Stimulated activated effector memory CD8-positive, alpha-beta T cell treated with anti-CD3 and anti-CD28 coated beads, Interleukin-12 subunit alpha, Interleukin-12 subunit beta, amount 100 ng/mL, for 72 hours (primary cell): ENCODE data around the gene SEL1L2.

Source experiments
- ATAC-seq: fragments of 150-1000 bp; cut with Tn5 transposase; 2 replicates; pipeline ENCODE4 v1.10.0; 2021
- DNase-seq, 2 donors: peaks; one replicate each; pipeline ENCODE4 v3.0.0; 2021 to 2022; ENCODE audit warnings: low spot score in 2 of 2
- H3K27ac Mint-ChIP-seq: one replicate; pipeline ENCODE4 v1.8.0; 2022; ENCODE audit warnings: mild to moderate bottlenecking, mixed read lengths
- H3K36me3 Mint-ChIP-seq: one replicate; pipeline ENCODE4 v1.8.0; 2022; ENCODE audit warnings: mild to moderate bottlenecking, mixed read lengths
- H3K4me1 Mint-ChIP-seq: one replicate; pipeline ENCODE4 v1.8.0; 2022; ENCODE audit warnings: mixed read lengths
- H3K4me3 Mint-ChIP-seq: one replicate; pipeline ENCODE4 v1.8.0; 2022; ENCODE audit warnings: mild to moderate bottlenecking, mixed read lengths
- H3K9me3 Mint-ChIP-seq: one replicate; pipeline ENCODE4 v1.8.0; 2022; ENCODE audit warnings: mixed read lengths

SEL1L2 gene

GRCh38 chr20:13858871-13859270, 131.5 kb downstream of the SEL1L2 start:
- no peaks in the 10 kb centered on the region for H3K4me1 Mint-ChIP-seq
- no peaks in the 10 kb centered on the region for H3K36me3 Mint-ChIP-seq
- no peak for ATAC-seq
- H3K27ac Mint-ChIP-seq: no peak overlapping the region
- no peak for DNase-seq
- H3K4me3 Mint-ChIP-seq: no peak overlapping the region
- peaks cover 3% of the 10 kb centered on the region for H3K9me3 Mint-ChIP-seq

- no peak for DNase-seq
- Mint-ChIP-seq H3K9me3 (peaks cover 3% of the 10 kb centered on the region), H3K27ac (no peak overlapping the region), H3K4me1 (no peaks in the 10 kb centered on the region), H3K4me3 (no peak overlapping the region), H3K36me3 (no peaks in the 10 kb centered on the region)
- peak; percentile 39 for ATAC-seq
These were observed 132.0 kb downstream of the SEL1L2 start for GRCh38 chr20:13858439-13858838.

- Mint-ChIP-seq H3K4me3 (no peak overlapping the region), H3K27ac (no peak overlapping the region), H3K9me3 (peaks cover 3% of the 10 kb centered on the region), H3K4me1 (no peaks in the 10 kb centered on the region), H3K36me3 (no peaks in the 10 kb centered on the region)
- ATAC-seq (no peak), DNase-seq (no peak)
These were observed 132.5 kb downstream of the SEL1L2 start for GRCh38 chr20:13857961-13858360.

- Mint-ChIP-seq H3K9me3 (peaks cover 3% of the 10 kb centered on the region), H3K27ac (no peak overlapping the region), H3K4me3 (no peak overlapping the region), H3K4me1 (no peaks in the 10 kb centered on the region), H3K36me3 (no peaks in the 10 kb centered on the region)
- DNase-seq (no peak), ATAC-seq (no peak)
These were observed 133.1 kb downstream of the SEL1L2 start for GRCh38 chr20:13857304-13857703.

- Mint-ChIP-seq H3K9me3 (peaks cover 3% of the 10 kb centered on the region), H3K36me3 (no peaks in the 10 kb centered on the region), H3K4me3 (no peak overlapping the region), H3K4me1 (no peaks in the 10 kb centered on the region), H3K27ac (no peak overlapping the region)
- DNase-seq (no peak), ATAC-seq (peak; percentile 25)
These were observed 134.1 kb downstream of the SEL1L2 start for GRCh38 chr20:13856354-13856753.

GRCh38 chr20:13855613-13856012, 134.8 kb downstream of the SEL1L2 start:
- DNase-seq (no peak), ATAC-seq (no peak)
- H3K36me3 Mint-ChIP-seq: no peaks in the 10 kb centered on the region
- H3K27ac Mint-ChIP-seq: no peak overlapping the region
- H3K9me3 Mint-ChIP-seq: peaks cover 2% of the 10 kb centered on the region
- no peak overlapping the region for H3K4me3 Mint-ChIP-seq
- H3K4me1 Mint-ChIP-seq: no peaks in the 10 kb centered on the region

DNA sequence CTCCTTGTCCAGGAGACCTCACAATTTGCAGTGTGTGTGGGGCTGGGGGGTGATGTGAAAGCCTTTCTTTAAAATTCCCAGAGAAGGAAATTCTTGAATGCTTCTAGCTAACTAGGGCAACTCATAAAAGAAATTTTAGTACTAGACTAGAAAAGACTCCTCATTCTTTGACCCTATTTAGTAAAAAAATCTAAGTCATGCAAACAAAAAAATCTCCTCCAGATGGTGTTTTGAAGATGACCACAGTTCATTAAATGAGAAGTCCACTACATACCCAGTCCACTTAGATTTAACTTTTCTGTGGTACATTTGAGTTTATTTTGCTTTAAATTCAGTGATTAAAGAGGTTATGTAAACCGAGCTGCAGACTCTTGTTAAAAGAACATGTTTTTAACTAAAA, 138.1 kb downstream of the SEL1L2 start:
- H3K4me1 Mint-ChIP-seq: no peaks in the 10 kb centered on the region
- no peaks in the 10 kb centered on the region for H3K9me3 Mint-ChIP-seq
- H3K36me3 Mint-ChIP-seq: no peaks in the 10 kb centered on the region
- ATAC-seq: no peak
- no peak for DNase-seq
- no peak overlapping the region for H3K4me3 Mint-ChIP-seq
- no peak overlapping the region for H3K27ac Mint-ChIP-seq

GRCh38 chr20:13851279-13851678, 139.1 kb downstream of the SEL1L2 start:
- H3K4me3 Mint-ChIP-seq: no peak overlapping the region
- no peaks in the 10 kb centered on the region for H3K9me3 Mint-ChIP-seq
- ATAC-seq: no peak
- no peaks in the 10 kb centered on the region for H3K4me1 Mint-ChIP-seq
- H3K36me3 Mint-ChIP-seq: no peaks in the 10 kb centered on the region
- DNase-seq: no peak
- H3K27ac Mint-ChIP-seq: no peak overlapping the region

DNA sequence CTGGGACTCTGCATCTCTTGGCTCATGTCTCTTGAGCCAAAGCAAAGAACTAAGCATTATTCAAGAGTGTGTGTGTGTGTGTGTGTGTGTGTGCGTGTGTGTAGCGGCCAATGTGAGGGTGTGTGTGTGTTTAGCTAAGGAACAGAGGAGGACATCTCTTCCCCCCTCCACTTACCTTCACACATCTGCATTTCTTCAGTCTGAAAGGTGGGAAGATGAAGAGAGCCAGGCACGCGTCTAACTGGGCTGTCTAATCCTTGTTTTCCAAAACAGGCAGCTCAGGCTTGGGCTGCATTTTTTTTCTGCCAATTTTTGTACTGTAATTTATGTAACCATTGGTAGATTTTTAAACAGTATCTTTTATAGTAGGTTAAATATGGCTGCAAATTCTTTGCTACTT, 146.1 kb downstream of the SEL1L2 start:
- H3K27ac Mint-ChIP-seq: no peak overlapping the region
- H3K4me1 Mint-ChIP-seq: no peaks in the 10 kb centered on the region
- no peaks in the 10 kb centered on the region for H3K36me3 Mint-ChIP-seq
- H3K9me3 Mint-ChIP-seq: no peaks in the 10 kb centered on the region
- no peak overlapping the region for H3K4me3 Mint-ChIP-seq
- ATAC-seq (no peak), DNase-seq (no peak)

DNA sequence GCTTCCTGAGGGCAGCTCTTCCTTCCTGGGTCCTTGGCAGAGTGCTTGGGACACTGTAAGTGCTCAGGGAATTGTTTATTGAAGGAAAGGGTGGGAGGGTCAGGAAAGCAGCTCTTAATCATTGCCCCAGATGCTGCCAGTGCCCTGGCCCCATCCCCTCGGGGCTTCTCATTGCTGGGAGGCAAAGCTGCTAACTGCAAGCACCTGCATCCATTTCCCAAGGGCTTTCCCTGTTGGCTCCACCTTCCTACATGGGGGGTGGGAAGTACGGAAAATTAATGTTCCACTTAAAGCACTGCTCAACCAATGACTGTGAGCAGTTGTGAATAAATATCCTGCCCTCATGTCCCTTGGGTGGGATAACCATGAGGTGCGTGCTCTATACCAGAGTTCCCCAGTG, 149.2 kb downstream of the SEL1L2 start:
- no peak for ATAC-seq
- H3K9me3 Mint-ChIP-seq: no peaks in the 10 kb centered on the region
- no peak overlapping the region for H3K27ac Mint-ChIP-seq
- DNase-seq: no peak
- no peaks in the 10 kb centered on the region for H3K4me1 Mint-ChIP-seq
- no peak overlapping the region for H3K4me3 Mint-ChIP-seq
- H3K36me3 Mint-ChIP-seq: no peaks in the 10 kb centered on the region

GRCh38 chr20:13840093-13840465, 150.3 kb downstream of the SEL1L2 start:
- H3K4me3 Mint-ChIP-seq: no peak overlapping the region
- DNase-seq (no peak), ATAC-seq (no peak)
- H3K4me1 Mint-ChIP-seq: no peaks in the 10 kb centered on the region
- no peak overlapping the region for H3K27ac Mint-ChIP-seq
- no peaks in the 10 kb centered on the region for H3K9me3 Mint-ChIP-seq
- H3K36me3 Mint-ChIP-seq: no peaks in the 10 kb centered on the region

- Mint-ChIP-seq H3K9me3 (no peaks in the 10 kb centered on the region), H3K4me1 (no peaks in the 10 kb centered on the region), H3K4me3 (no peak overlapping the region), H3K27ac (no peak overlapping the region), H3K36me3 (no peaks in the 10 kb centered on the region)
- no peak for ATAC-seq
- no peak for DNase-seq
These were observed 150.9 kb downstream of the SEL1L2 start for GRCh38 chr20:13839421-13840092.

GRCh38 chr20:13838664-13839063, 151.8 kb downstream of the SEL1L2 start:
- DNase-seq (no peak), ATAC-seq (no peak)
- Mint-ChIP-seq H3K4me1 (no peaks in the 10 kb centered on the region), H3K36me3 (no peaks in the 10 kb centered on the region), H3K4me3 (no peak overlapping the region), H3K27ac (no peak overlapping the region), H3K9me3 (no peaks in the 10 kb centered on the region)

- Mint-ChIP-seq H3K27ac (no peak overlapping the region), H3K9me3 (peaks cover 2% of the 10 kb centered on the region), H3K4me1 (no peaks in the 10 kb centered on the region)
These were observed 158.9 kb downstream of the SEL1L2 start for GRCh38 chr20:13831476-13831875.

DNA sequence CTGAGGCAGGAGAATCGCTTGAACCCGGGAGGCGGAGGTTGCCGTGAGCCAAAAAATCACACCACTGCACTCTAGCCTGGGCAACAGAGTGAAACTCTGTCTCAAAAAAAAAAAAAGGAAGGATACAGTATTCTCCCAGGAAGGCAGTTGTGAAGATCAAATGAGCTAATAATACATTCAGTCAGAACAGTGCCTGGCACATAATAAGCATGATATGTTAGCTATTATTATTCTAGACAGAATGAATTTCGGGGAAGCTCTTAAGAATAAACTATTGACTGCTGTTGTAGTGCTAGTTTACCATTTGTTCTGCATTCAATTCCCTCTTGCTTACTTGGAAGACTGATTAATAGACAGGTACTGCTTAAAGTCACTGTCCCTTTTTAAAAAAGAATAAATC, 164.9 kb downstream of the SEL1L2 start:
- ATAC-seq (no peak), DNase-seq (no peak)
- Mint-ChIP-seq H3K4me1 (no peaks in the 10 kb centered on the region), H3K36me3 (no peaks in the 10 kb centered on the region), H3K9me3 (no peaks in the 10 kb centered on the region), H3K4me3 (no peak overlapping the region), H3K27ac (no peak overlapping the region)

More at GRCh38 chr20:13831476-13831875, 158.9 kb downstream of the SEL1L2 start:
- DNase-seq: no peak
- no peak for ATAC-seq
- Mint-ChIP-seq H3K36me3 (no peaks in the 10 kb centered on the region), H3K4me3 (no peak overlapping the region)

DNA sequence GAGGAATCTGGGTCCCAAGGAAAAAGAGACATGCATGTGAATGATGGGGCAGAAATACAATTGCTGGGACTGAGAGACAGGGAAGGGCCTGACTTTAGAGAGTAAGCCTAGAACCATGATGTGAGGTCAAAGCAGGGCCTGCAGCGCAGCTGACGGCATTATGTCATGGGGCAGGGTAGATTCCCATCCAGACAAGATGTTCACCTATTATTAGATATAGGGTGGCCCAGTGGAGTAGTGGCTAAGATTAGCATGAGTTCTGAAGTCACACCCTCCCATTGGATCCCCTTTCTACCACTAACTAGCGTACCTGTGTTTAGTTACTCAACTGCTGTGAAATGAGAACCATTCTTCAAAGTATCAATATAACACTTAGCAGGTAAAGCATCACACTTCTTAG, 166.0 kb downstream of the SEL1L2 start:
- DNase-seq: no peak
- no peaks in the 10 kb centered on the region for H3K4me1 Mint-ChIP-seq
- ATAC-seq: no peak

DNA sequence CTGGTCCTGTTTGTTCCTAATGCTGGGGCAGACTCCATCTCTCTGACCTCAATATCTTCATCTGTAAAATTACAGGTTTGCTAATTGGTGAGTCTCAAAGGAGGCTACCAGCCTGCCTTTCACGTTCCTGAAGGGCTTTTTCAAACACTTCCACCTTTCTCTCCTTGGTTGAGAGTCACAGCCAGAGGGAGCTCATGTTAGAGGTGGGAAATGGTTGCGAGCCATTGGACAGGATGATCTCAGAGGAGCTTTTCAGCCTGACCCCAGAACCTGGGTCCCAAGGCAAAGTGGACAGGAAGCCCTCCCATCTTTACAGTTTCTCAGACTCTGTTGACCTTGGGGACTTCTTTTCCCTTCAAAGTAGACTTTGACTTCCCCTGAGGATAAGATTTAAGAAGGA, 168.0 kb downstream of the SEL1L2 start:
- H3K36me3 Mint-ChIP-seq: peaks cover 16% of the 10 kb centered on the region
- no peaks in the 10 kb centered on the region for H3K9me3 Mint-ChIP-seq
- DNase-seq (no peak), ATAC-seq (no peak)
- no peak overlapping the region for H3K4me3 Mint-ChIP-seq
- H3K4me1 Mint-ChIP-seq: peaks cover 5% of the 10 kb centered on the region
- H3K27ac Mint-ChIP-seq: no peak overlapping the region

More for the DNA sequence above, 166.0 kb downstream of the SEL1L2 start:
- H3K4me3 Mint-ChIP-seq: no peak overlapping the region
- H3K27ac Mint-ChIP-seq: no peak overlapping the region
- H3K36me3 Mint-ChIP-seq: no peaks in the 10 kb centered on the region
- H3K9me3 Mint-ChIP-seq: no peaks in the 10 kb centered on the region
